HCT116 (cell line): Measurements from ENCODE around the gene PLEK. TPM values are rescaled to one million over a fixed set of nuclear protein-coding genes. Genes with fewer than 3 reads are reported as not detected.
"Not testable (repeated sequence)": the region's sequence is repeated elsewhere in the genome, so short reads cannot be mapped to it uniquely, and the experiment has no call there.

ENCODE experiments used
- ATAC-seq: fragments of 200-7000 bp; cut with Tn5 transposase; 2 replicates; pipeline ENCODE4 v1.9.1; 2020; ENCODE audit warnings: mild to moderate bottlenecking, moderate library complexity
- BruUV-seq: library from RNA; stranded (reverse); fragments of 400-500 nt; replicated peaks from 2 replicates; lab custom pipeline; 2021; lab: Mats Ljungman, UMichigan
- CTCF ChIA-PET: fragments of 300-600 bp; sonication (Branson Sonifier 250); formaldehyde crosslinking; loops from one replicate; lab custom pipeline; 2021; ENCODE audit warnings: antibody characterized with exemption; lab: Charles Lee
- POLR2A ChIA-PET: fragments of 300-600, 350-600 bp; sonication (Branson Sonifier 250); formaldehyde crosslinking; loops from one replicate; lab custom pipeline; 2021; ENCODE audit warnings: antibody characterized with exemption; lab: Charles Lee
- RAD21 ChIA-PET, 2 experiments: fragments of 300-600 bp; sonication (Branson Sonifier 250); formaldehyde crosslinking; loops; one replicate each; lab custom pipeline; 2023; ENCODE audit warnings: low total read pairs in 2 of 2; ENCODE audit not compliant: uncharacterized antibody in 2 of 2, unreplicated experiment in 2 of 2, low non-redundant PET in 1 of 2; lab: Charles Lee
- DNase-seq: peaks from one replicate; pipeline ENCODE4 v3.0.0-alpha.2; 2010; ENCODE audit warnings: low read depth, low spot score
- H2AFZ ChIP-seq: fragments of 200-600 bp; shearing (Covaris generic), sonication (generic); 2 replicates; pipeline ENCODE4 v1.6.1; 2017; ENCODE audit warnings: low read depth, mixed run types, mixed read lengths, antibody characterized with exemption, low read length; ENCODE audit not compliant: poor library complexity, severe bottlenecking
- H3K27ac ChIP-seq: 2 replicates; pipeline ENCODE4 v1.5.1; 2012; ENCODE audit warnings: low read depth, low read length
- H3K27me3 ChIP-seq: fragments of 200-600 bp; sonication (generic); 2 replicates; pipeline ENCODE4 v1.6.1; 2016; ENCODE audit warnings: mixed run types, low read length, mixed read lengths; ENCODE audit not compliant: insufficient read depth
- H3K36me3 ChIP-seq, 2 experiments: fragments of 200-500 bp in 1 of 2; fragments of 200-600 bp in 1 of 2; sonication (Bioruptor generic) in 1 of 2; sonication (generic) in 1 of 2; 2 replicates each; pipeline versions ENCODE4 v1.5.1 to v1.6.1; 2014 to 2016; ENCODE audit warnings: low read length in 2 of 2, inconsistent platforms in 1 of 2, mixed read lengths in 1 of 2, mixed run types in 1 of 2; ENCODE audit not compliant: insufficient read depth in 2 of 2, control insufficient read depth in 1 of 2
- H3K4me1 ChIP-seq, 2 experiments: fragments of 200-600 bp in 1 of 2; sonication (generic) in 1 of 2; 2 replicates each; pipeline versions ENCODE4 v1.5.1 to v1.6.1; 2012 to 2017; ENCODE audit warnings: low read length in 2 of 2, inconsistent platforms in 1 of 2, mild to moderate bottlenecking in 1 of 2, mixed read lengths in 1 of 2, mixed run types in 1 of 2, moderate library complexity in 1 of 2; ENCODE audit not compliant: insufficient read depth in 2 of 2, control insufficient read depth in 1 of 2
- H3K4me2 ChIP-seq: fragments of 200-600 bp; sonication (generic); 2 replicates; pipeline ENCODE4 v1.6.1; 2017; ENCODE audit warnings: mixed run types, low read length, mixed read lengths
- H3K4me3 ChIP-seq, 2 experiments: fragments of 200-600 bp in 1 of 2; sonication (generic) in 1 of 2; replicated peaks in 1 of 2; 2 replicates each; pipeline ENCODE4 v1.5.1; 2011 to 2016; ENCODE audit warnings: low read length in 2 of 2, control low read depth in 1 of 2, low read depth in 1 of 2, mild to moderate bottlenecking in 1 of 2, mixed read lengths in 1 of 2, mixed run types in 1 of 2
- H3K79me2 ChIP-seq: fragments of 200-600 bp; sonication (generic); 2 replicates; pipeline ENCODE4 v1.6.1; 2017; ENCODE audit warnings: mild to moderate bottlenecking, mixed run types, low read length, moderate library complexity, mixed read lengths; ENCODE audit not compliant: insufficient read depth
- H3K9ac ChIP-seq: fragments of 200-600 bp; sonication (generic); 2 replicates; pipeline ENCODE4 v1.6.1; 2016; ENCODE audit warnings: low read length, mixed read lengths
- H3K9me2 ChIP-seq: fragments of 200-600 bp; sonication (generic), shearing (Covaris generic); 2 replicates; pipeline ENCODE4 v1.6.1; 2017; ENCODE audit warnings: mixed run types, mild to moderate bottlenecking, moderate library complexity; ENCODE audit not compliant: insufficient read depth
- H3K9me3 ChIP-seq, 2 experiments: fragments of 200-500 bp in 1 of 2; fragments of 200-600 bp in 1 of 2; sonication (Bioruptor generic) in 1 of 2; sonication (generic) in 1 of 2; 2 replicates each; pipeline ENCODE4 v1.6.1; 2014 to 2017; ENCODE audit warnings: low read length in 2 of 2, mixed read lengths in 2 of 2, inconsistent platforms in 1 of 2, low read depth in 1 of 2, mild to moderate bottlenecking in 1 of 2, mixed run types in 1 of 2, moderate library complexity in 1 of 2; ENCODE audit not compliant: control insufficient read depth in 1 of 2, insufficient read depth in 1 of 2
- H4K20me1 ChIP-seq: fragments of 200-600 bp; sonication (generic), shearing (Covaris generic); 2 replicates; pipeline ENCODE4 v1.6.1; 2017; ENCODE audit warnings: mixed run types, mild to moderate bottlenecking, moderate library complexity; ENCODE audit not compliant: insufficient read depth
- SIN3A ChIP-seq: IDR thresholded peaks from 2 replicates; pipeline ENCODE4 v1.6.1; 2012; ENCODE audit warnings: low read depth
- intact Hi-C: fragments of 100-400 bp; cut with micrococcal nuclease; formaldehyde crosslinking; loops from 2 replicates; pipeline ENCODE4 v1.10.0; 2022
- total RNA-seq: library from RNA; stranded (reverse); gene quantifications from one replicate; pipeline ENCODE4 v1.2.1, GENCODE V29; 2021; ENCODE audit not compliant: unreplicated experiment
- TF ChIP-seq, protein P1 (sequence below): IDR thresholded peaks from 2 replicates; pipeline ENCODE4 v1.6.1; 2012

PLEK gene
- total RNA-seq, 1 experiment from 2014 or later = 0.22 TPM

DNA sequence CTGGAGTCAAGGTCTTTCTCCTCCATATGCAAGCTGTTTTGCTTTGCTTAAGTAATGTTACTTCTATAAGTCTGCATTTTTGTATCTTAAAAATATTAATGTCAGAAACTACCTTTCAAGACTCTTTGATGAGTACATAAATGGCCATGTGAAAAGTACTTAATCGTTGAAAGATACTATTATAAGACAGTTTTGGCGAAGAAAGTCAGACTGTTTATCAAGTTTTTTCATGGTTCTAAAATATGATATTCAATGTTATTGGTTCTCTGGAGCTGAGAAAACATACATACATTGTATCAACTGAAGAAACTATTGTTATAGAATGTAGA is 76.9 kb downstream of the PLEK start:
- Histone ChIP-seq H3K79me2 (no peaks in the 10 kb centered on the region), H3K4me2 (peak overlapping the region; percentile 14; the same call in 1 of the 2 replicates), H3K4me3 (no peak overlapping the region), H3K36me3 (no peaks in the 10 kb centered on the region), H2AFZ (peak overlapping the region; percentile 66), H3K9ac (no peak overlapping the region), H3K27me3 (no peaks in the 10 kb centered on the region), H3K4me1 (peaks cover 0 to 4% of the 10 kb centered on the region in 2 experiments; a peak in 1 of 4 replicates), H3K9me2 (no peaks in the 10 kb centered on the region), H4K20me1 (no peaks in the 10 kb centered on the region), H3K9me3 (no peaks in the 10 kb centered on the region), H3K27ac (no peak overlapping the region)
- intact Hi-C loops = loop anchor here (1.0 to 10.0 kb wide), 3 partner anchors 80 to 320 kb away; no protein-coding TSS in a partner anchor
- TF ChIP-seq, protein P1, sequence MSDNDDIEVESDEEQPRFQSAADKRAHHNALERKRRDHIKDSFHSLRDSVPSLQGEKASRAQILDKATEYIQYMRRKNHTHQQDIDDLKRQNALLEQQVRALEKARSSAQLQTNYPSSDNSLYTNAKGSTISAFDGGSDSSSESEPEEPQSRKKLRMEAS = no peak
- no peak for TF ChIP-seq SIN3A
- ChIA-PET RAD21 (interaction anchor here (0.6 to 1.3 kb wide), 5 partner anchors 15 to 320 kb away, joined by 3 to 4 read pairs (median 3); no protein-coding TSS in a partner anchor), POLR2A (no interaction called here), CTCF (interaction anchor here (0.5 to 2.3 kb wide), 24 partner anchors 10 to 943 kb away, joined by 3 to 30 read pairs (median 4); partner anchors contain the start of genes APLF and FBXO48)
- ATAC-seq (no peak), DNase-seq (no peak)
- BruUV-seq = no TSS peak

- H3K9ac ChIP-seq, RAD21 ChIA-PET, CTCF ChIA-PET, DNase-seq, H3K4me3 ChIP-seq, H3K27me3 ChIP-seq, H3K27ac ChIP-seq, H4K20me1 ChIP-seq, ATAC-seq, H2AFZ ChIP-seq, H3K9me3 ChIP-seq, BruUV-seq, POLR2A ChIA-PET, H3K9me2 ChIP-seq, H3K4me1 ChIP-seq, H3K79me2 ChIP-seq, H3K4me2 ChIP-seq, H3K36me3 ChIP-seq: not testable (repeated sequence)
- intact Hi-C loops = loop anchor here (10.0 kb wide), 1 partner anchor 162 kb away; no protein-coding TSS in a partner anchor
Measured at GRCh38 chr2:68446425-68446824, 81.3 kb downstream of the PLEK start.

Other genes starting within 250 kb of the PLEK start
- 23.3 TPM for gene PNO1, start 207.4 kb upstream of the PLEK start, total RNA-seq
- 69.9 TPM for gene PPP3R1, start 112.8 kb upstream of the PLEK start, total RNA-seq
- not detected for gene CNRIP1, start 45.3 kb upstream of the PLEK start, total RNA-seq
- gene FBXO48, start 102.0 kb downstream of the PLEK start, total RNA-seq = 0.91 TPM
- gene APLF, start 102.3 kb downstream of the PLEK start, total RNA-seq = 1.6 TPM